GM12892 (cell line): ENCODE data around the gene SLC24A3.

Experiments
- POLR2AphosphoS5 ChIP-seq: IDR thresholded peaks from 2 replicates; pipeline ENCODE4 v1.6.1; 2011; ENCODE audit warnings: low read depth, low read length, control low read depth
- TAF1 ChIP-seq: IDR thresholded peaks from 2 replicates; pipeline ENCODE4 v1.6.1; 2011; ENCODE audit warnings: low read depth, mild to moderate bottlenecking, control low read depth, low read length, borderline replicate concordance

DNA sequence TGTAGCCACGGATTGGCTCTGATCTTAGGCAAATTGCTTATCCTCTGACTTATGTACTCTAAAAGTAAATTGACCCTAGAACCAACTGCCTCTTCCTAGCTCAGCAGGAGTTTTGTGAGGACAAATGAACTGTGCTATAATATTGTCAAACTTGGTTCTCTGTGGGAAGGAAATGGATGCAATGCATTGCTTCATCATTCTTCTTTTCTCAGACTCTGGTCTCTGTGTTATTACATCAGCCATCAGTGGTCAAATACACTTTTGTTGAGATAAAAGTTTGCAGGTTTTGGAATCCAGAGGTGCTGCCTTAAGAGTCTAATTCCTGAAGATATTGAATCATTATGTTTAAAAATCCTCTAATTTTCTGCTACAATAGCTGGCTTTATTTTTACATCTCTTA lies 64.9 kb downstream of the SLC24A3 start:
- TF ChIP-seq TAF1, result no peak
- TF ChIP-seq POLR2AphosphoS5, result no peak
